Loucy (cell line): ENCODE data around the gene MVD.

Experiments
- CTCF ChIP-seq: fragments of 200-600 bp; sonication (generic); conservative IDR thresholded peaks from 2 replicates; pipeline ENCODE4 v1.5.1; 2014; ENCODE audit warnings: mild to moderate bottlenecking, antibody characterized with exemption, low read length
- EZH2phosphoT487 ChIP-seq: fragments of 200-600 bp; IDR thresholded peaks from 2 replicates; pipeline ENCODE4 v1.6.1; 2018; ENCODE audit warnings: antibody characterized with exemption, mild to moderate bottlenecking, moderate library complexity, borderline replicate concordance

GRCh38 chr16:88610909-88611812 lies 51.7 kb downstream of the MVD start:
- no peak for TF ChIP-seq CTCF
- TF ChIP-seq EZH2phosphoT487 = no peak
